Femur (tissue), 1 donor: ENCODE data around the gene CAMTA1.
A peak's percentile ranks its signal among the peaks of the same experiment; 100 is the strongest.

ENCODE experiments used
- DNase-seq: peaks from one replicate; pipeline ENCODE4 v3.0.0-alpha.2; 2017

The CAMTA1 gene

DNA sequence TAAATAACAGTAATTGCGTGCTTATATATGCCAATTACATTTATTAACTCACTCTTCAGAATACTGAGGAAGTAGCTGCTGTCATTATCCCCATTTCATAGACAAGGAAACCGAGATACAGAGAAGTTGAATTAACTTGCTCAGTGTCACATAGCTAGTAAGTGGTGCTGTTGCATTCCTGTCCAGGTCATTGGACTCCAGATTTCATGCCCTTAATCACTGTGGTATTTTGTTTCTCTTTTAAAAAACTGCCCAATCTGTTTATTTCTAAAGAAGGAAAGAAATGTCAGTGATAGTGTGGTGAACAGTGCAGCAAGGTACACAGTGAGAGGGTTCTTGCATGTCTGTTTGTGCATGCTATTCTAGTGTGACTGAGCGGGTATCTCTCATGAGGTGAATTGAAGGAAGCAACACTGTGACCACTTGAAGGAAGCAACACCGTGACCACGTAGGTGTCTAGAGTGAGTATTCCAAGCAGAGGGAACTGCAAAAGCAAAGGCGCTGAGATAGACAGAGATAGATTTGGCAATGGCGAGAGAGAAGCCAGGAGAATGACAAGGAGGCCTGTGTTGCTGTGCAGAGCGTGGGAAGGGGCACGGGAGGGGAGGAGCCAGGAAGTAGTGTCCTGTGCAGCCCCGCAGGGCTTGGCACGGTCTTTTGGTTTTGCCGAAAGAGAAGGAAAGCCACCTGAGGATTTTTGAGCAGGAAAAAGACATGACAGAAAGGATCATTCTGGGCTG lies 95.9 kb downstream of the CAMTA1 start:
- DNase-seq = no peak

DNA sequence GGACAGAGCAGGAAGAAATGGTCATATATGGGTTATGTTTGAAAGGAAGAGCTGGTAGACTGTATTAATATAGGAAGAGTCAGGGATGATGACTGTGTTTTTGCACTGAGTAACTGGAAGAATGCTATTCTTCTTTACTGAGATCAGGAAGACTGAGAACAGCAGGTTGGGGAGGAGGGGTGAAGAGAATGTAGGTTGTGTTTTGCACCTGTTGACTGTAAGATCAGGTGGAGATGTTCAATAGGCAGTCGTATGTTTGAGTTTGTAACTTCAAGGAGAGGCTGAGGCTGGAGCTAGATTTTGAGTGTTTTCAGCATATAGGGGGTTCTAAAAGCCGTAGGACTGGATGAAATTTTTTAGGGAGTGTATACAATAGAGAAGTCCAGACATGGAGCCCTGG lies 97.2 kb downstream of the CAMTA1 start:
- DNase-seq = no peak

DNA sequence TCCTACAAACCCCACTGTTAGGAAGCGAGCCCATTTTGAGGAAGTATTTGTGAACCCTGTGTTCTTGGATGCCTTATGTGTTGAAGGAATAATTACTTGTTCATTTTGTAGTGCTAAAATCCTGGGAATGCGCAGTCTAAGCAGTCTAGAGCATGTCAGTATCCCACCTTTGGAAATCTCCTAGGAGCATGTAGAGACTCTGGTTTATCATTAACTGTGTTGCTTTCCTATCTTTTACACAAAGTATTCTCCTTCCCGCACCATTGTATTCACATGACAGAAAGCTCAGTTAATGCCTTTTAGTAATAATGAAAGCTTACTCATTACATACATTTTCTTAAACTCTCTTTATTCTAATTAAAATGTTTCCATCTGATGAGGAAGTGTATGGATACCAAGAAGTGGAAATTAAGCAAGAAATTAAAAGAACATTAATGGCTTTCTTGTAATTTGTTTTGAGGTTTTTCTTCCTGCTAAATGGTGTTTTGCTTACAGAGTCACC lies 99.4 kb downstream of the CAMTA1 start:
- DNase-seq = no peak

DNA sequence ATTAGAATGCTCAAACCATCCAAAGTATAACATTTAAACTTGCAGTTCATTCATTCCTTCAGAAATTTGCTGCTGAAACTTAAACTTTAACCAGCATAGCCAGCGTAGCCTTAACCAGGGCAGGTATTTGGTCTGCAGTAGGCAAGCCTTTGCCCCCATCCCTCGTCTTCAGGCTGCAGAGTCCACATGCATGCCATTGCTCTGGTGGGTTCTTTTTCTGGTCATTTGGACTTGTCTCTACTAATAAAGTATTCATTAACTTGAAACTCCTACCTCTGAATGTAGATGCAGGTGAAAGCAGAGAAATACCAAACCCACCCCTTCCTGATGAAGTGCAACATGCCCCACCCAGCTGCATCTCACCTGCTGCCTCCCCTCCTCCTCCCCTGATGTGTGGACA lies 100.2 kb downstream of the CAMTA1 start:
- DNase-seq = no peak

DNA sequence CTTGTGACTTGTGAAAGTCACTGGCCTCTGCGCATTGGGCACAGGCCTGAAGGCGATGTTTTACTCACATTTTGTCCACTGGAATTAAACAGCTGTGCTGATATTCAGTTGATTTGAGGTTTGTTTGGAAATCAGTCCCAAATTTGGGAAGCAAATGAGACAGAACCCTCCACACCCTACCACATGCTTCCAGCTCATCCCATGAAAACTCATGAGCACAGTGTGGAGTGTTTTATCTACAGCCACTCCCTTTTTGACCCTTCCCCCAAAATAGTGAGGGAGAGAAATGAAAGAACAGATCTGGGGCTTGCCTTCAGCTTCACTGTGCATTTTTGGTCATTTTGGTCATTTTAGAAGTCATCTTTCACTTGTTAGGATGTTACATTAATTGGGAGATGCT lies 101.3 kb downstream of the CAMTA1 start:
- no peak for DNase-seq

DNA sequence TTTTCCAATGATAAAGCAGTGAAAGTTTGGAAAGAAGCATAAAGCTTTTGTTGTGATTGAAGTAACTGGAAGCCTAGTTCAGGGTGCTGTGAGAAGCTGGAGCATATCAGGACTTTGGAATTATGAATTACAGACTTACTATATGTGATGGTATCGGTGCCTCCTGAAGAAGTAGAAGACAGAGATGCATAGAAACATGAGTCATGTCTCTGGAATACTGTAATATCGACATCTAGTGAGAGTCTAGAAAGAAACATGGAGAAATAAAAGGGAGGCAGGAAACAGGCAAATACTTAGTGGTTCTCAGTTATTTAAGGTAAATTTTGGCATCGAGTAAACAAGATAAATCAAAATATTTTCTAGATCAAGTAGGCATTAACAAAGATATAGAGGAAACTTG lies 103.0 kb downstream of the CAMTA1 start:
- DNase-seq = no peak

DNA sequence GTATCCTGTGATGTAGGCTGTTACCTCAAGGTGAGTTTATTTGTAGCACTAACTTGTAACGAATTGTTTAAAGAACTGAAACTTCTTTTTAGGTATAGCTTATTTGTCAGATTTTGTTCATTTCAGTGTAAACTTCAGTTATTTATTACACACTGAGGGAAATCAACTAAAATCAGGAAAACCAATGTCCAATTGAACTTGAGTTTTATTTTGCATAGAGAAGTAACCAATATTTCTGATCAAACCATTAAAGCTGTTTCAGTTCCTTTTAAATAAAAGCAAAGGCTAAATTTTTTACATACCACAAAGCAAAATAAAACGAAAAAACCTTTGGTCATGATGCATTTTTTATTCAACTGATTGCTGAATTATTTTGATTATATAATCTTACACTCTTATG lies 103.6 kb downstream of the CAMTA1 start:
- DNase-seq = no peak

DNA sequence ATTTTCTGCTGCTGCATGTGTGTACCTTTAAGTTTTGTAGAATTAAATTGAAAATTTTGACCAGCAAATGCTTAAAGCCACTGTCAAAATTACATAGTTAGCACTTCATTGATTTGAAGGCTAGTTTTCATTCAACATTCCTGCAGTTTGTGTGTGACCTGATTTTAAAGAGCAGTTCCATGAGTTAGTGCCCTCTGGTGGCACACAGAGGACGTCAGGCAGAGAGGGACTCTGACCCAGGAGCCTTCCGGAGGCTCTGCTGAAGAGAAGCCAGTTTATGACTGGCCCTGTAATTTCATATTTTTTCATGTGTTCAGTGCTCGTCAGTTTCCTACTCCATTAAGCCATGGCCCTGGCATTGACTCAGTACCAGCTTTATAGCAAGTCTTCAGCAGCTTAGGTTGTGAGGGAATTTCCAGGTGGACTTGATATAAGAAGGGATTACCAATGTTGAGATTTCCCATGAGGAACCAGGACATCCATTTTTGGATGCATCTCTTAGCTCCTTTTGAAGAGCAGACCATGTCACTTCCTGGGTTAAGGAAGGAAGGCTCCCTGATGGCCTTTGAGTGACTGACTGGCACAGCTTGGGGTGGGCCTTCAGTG lies 104.7 kb downstream of the CAMTA1 start:
- peak; percentile 46 for DNase-seq

DNA sequence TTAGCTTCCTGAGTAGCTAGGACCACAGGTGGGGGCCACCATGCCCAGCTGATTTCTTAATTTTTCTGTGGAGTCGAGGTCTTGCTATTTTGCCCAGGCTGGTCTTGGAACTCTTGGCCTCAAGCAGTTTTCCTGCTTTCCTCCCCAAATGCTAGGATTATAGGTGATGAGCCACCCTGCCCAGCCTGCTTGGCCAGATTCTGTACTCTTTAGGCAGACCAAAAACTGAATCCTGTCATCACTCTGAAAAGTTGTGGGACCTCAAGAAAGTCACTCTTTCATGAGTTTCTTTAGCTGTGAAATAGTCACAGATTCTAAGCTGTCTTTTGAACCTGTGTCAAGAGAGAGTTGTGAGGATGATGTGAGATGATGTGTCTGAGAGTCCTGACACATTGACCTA lies 105.4 kb downstream of the CAMTA1 start:
- DNase-seq = no peak

DNA sequence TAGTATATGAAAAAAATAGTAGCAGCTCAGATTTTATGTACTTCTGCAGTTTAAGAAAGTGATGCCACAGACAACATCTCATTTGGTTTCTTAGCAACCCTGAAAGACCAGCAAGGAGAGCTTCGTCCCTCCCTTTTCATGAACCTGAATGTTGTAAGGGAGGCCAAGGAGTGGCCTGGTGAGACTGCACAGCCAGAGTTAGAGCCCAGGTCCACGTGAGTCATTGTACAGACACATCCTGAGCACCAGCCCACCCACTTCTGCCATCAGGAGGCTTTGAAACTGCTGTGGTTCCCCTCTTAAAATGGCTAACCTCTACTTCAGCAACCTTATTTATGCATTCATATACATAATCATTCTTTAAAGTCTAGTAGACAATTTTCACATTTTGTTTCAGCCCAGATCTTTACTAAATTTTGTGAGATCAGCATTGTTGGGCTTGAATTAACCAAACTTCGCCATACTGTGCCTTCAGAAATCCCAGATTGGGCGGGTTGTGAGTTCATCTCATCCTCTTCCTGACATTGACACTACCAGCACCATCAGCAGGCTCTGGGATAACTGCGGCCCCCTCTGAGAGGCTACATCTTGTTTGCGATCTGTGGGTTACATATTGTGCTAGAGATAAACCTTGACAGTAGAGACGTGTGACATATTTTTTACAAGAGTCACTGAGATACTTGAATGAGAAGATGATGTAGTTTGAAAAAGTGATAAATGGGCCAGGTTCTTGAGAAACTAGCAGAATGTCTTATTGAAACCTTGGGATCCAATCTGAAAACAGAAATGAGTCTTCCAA lies 106.7 kb downstream of the CAMTA1 start:
- no peak for DNase-seq

DNA sequence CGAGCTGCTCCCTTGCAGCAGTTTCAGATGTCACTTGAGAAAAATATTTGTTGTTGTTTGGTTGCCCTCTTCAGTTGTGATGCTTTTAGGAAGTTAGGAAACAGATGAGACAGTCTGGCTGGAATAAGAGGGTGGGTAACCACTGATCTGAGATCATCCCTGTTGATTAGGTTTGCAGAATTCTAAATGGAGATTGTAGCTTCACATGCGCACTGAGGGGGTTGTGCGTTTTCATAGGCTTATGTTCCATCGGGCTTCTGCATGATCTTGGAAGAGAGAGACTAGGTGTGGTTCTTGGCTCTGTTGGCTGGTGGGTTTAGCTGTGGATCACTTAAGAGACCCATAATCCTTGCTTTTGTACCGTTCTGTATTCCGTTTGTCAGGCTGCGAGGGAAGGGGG lies 108.1 kb downstream of the CAMTA1 start:
- no peak for DNase-seq

DNA sequence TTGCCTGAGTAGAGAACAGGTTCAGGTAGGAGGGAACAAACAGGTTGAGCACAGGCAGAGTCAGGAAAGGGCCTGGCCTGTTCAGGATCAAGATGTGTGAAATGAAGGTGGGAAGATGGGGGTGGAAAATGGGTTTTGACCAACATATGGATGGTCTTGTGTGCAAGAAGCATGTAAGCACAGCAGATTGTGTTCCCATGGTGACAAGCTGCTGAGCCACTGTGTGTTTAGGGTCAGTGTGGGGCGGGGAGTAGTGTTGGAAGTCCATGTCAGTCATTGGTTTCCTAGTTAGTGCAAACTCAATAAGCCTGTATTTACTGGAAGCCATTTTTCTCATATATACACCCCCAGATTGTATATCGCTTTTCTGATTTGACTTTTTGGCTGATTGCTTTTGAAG lies 111.9 kb downstream of the CAMTA1 start:
- DNase-seq = no peak

DNA sequence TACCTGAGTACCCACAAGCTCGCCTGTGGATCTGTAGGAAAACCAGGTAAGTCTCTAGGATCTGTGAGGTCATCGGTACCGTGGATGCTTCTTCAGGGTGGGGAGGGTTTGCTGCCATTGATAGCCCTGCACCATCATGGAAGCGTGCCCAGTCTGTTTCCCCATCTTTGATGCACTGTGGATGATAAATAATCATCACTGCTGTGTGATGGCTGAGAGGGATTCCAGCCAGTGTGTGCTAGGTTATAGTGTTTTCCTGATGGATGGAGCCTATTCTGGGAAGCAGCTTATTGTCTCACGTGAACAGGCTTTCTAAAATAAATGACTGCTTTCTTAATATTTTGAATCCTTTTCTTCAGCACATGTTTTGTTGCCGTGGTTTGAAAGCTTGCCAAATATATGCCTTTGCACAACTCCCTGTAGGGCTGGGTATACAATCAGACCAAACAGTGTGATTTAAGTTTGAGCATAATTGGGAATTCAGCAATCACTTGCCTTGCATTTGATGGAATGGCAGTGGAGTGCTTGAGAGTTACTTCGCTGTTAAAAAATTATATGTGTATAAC lies 113.8 kb downstream of the CAMTA1 start:
- no peak for DNase-seq

DNA sequence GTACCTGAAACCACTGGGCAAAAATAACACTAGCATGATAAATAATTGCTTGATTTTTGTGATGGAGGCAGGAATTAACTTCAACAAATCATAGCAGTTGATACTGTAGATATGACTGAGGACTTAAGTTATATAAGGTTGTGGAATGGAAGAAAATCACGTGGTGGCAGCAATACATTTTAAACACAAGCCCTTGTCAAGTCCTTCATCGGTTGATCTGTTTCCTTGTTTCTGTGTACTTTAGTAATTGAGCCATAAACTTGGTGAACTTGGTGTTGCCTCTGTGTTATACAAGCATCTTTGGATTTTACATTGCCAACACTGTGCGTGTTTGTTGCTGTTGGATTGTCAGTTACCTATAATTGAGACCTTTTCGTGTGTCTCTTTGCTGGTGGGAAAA lies 114.4 kb downstream of the CAMTA1 start:
- DNase-seq = no peak

DNA sequence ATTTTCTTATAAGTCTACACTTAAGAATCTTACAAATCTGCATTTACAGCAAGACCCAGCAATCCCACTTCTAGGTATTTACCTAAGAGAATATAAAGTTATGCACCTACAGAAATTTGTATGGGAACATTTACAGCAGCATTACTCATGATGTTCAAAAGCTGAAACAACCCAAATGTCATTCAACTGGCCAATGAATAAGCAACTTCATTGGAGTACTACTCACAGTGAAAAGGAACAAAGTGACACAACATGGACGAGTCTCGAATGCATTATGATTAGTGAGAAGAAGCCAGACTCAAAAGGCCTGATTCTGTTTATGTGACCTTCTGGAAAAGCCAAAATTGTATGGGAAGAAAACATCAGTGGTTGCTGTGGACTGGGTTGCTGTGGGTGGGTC lies 116.9 kb downstream of the CAMTA1 start:
- DNase-seq = no peak

DNA sequence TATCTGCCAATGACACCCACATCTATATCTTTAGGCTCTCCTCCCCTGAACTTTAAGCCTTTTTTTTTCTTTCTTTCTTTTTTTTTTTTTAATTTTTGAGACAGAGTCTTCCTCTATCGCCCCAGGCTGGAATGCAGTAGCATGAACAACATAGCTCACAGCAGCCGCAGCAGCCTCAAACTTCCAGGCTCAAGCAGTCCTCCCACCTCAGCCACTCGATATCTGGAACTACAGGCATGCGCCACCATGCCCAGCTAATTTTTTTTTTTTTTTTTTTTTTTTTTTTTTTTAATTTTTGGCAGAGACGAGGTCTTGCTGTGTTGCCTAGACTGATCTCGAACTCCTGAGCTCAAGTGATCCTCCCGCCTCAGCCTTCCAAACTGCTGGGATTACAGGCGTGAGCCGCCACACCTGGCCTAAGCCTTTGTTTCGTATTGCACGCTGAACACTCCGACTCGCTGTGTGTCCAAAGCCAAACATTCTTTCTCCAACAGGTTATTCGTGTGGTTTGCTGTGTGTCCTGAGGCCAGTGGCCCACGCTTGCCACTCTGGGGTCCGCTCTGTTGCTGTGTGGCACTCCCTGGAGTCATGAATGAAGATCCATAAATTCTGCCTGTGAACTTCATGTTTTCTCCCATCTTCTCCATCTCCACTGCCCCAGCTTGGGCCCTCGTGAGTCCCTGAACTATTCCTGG lies 119.4 kb downstream of the CAMTA1 start:
- DNase-seq = no peak

DNA sequence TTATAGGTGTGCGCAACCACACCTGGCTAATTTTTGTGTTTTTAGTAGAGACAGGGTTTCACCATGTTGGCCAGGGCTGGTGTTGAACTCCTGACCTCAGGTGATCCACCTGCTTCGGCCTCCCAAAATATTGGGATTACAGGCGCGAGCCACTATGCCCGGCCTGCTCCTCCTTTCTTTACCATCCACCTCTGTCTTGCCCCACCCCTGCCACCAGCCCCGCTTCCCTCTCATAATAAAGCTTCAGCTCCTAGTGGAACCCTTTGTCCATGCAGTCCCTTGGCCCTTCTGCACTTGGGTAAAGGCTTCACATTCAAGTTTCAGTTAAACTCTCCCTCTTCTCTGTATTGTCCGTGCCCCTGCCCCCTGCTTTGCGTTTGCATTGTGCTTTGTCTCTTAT lies 120.1 kb downstream of the CAMTA1 start:
- no peak for DNase-seq

DNA sequence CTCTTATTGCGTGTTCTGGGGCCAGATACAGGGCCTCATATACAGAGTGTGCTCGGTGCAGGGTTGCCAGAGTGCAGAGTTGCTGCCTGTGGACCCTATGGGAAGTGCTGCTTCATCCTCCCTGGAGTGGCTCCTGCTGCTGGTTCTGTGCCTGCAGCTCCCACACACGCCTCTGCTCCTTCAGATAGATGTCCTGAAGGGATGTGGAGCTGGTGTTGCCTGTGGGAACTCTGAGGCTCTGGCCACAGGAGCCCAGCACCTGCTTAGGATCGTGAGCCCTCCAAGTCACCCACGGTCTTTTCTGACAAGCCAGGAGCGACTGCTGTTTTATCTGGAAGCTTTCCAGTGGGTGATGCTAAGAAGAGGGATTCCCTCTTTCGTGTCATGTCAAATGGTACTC lies 120.5 kb downstream of the CAMTA1 start:
- no peak for DNase-seq

DNA sequence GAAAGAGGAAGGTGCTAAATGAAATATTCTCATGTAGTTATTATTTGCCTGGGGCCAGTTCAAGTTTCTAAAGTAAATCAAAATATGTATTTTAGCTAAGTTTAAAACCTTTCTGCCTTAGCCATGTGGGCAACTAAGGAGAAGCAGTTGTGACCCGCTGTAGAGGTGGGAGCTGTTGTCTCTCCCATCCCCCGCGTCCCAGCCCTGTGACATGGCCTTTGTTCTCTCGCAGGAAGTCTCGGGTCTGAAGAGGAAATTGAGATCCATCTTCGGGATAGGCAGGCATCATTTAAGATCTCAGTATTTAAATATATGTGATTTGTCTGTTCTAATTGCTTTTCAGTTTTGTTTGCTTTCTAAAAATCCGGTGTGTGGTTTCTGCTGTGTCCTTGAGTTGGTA lies 121.5 kb downstream of the CAMTA1 start:
- no peak for DNase-seq

DNA sequence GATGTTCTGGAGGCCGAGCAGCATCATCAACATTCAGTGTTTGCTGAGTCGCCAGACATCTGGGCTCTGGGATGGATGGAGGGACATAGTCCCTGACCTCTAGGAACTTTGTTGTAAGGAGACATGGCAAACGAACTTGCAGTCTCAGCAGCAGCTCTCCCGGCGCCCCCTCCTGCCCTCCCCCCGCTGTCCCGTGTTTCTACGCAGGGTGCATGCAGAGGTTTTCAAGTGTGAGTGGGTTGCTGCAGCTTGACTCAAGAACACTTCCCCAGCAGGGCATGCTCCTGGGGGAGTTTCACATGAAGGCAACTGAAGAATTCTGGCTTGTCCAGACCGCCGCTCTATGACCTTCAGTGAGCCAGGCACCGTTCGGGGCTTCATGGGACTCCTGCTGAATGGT lies 121.9 kb downstream of the CAMTA1 start:
- no peak for DNase-seq

DNA sequence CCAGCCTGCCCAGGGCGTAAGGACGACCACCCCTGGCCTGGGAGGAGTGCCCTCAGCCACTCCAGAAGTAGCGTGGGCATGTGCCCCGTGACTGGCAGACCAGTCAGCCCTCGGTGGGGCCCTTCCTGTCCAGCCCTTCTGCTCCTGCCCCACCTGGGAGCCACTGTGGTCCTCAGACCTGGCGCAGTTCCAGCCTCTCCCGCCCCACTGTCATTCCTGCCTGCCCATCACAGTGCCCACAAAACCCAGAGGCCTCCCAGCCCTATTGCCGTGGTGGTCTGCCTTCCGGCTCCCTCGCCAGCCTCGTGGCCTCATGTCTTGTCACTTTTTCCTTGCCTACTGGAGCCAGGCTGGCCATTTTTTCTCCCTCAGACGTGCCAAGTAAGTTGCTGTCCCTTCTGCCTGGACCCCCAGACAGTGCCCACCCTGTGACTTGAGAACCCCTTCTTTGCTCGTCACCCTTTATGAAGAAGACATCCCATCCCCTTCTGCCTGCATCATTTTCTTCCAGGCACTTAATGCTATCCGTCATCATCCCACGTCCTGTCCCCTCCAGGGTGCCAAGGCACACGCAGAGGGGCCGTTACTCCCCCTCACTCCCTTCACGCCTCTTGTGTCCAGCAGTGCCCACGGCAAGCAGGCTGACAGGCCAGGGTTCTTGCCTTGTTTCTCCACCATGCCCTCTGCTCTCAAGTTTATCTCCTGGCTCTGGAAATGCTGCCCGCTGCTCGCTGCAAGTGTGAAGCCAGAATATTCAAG lies 122.6 kb downstream of the CAMTA1 start:
- no peak for DNase-seq

DNA sequence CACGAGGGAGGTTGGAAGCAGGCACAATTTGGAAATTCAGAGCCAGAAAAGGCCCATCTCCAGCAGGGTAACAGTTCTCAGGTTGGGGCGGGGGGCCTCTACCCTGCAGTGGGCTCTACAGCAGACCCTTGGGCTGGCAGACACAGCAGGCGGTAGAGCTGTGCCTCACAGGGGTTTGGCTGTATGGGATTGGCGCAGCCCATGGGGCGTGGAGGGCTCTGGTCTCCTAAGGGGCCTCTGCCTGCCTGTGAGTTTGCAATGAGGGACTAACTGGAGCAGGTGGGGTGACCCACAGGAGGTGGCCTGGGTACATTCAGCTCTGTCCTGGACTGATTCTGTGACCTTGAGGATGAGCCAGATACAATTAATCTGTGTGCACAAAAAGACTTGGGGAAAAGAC lies 124.1 kb downstream of the CAMTA1 start:
- DNase-seq = no peak
